SJSA1 (cell line): ENCODE results near the gene SSR2. TPM values are rescaled to one million over a fixed set of nuclear protein-coding genes. Genes with fewer than 3 reads are reported as not detected.

ENCODE experiments used
- DNase-seq, 2 experiments: peaks; one replicate each; pipeline ENCODE4 v3.0.0-alpha.2; 2015 to 2020; ENCODE audit warnings: low spot score in 2 of 2, low read depth in 1 of 2
- H3K27ac ChIP-seq: fragments of 250-450 bp; sonication (Bioruptor Pico); 2 replicates; pipeline ENCODE4 v1.5.1; 2020; ENCODE audit warnings: mild to moderate bottlenecking, moderate library complexity
- H3K27me3 ChIP-seq: fragments of 250-450 bp; sonication (Bioruptor Pico); replicated peaks from 2 replicates; pipeline ENCODE4 v1.5.1; 2020; ENCODE audit warnings: mild to moderate bottlenecking, moderate library complexity
- H3K36me3 ChIP-seq: fragments of 250-450 bp; sonication (Bioruptor Pico); 2 replicates; pipeline ENCODE4 v1.5.1; 2020; ENCODE audit warnings: mild to moderate bottlenecking
- H3K4me1 ChIP-seq: fragments of 250-450 bp; sonication (Bioruptor Pico); replicated peaks from 2 replicates; pipeline ENCODE4 v1.6.1; 2021; ENCODE audit warnings: mild to moderate bottlenecking
- H3K4me3 ChIP-seq: fragments of 250-450 bp; sonication (Bioruptor Pico); 2 replicates; pipeline ENCODE4 v1.5.1; 2020; ENCODE audit warnings: mild to moderate bottlenecking
- H3K9me3 ChIP-seq: fragments of 250-450 bp; sonication (Bioruptor Pico); replicated peaks from 2 replicates; pipeline ENCODE4 v1.5.1; 2020; ENCODE audit warnings: mild to moderate bottlenecking
- total RNA-seq: library from RNA; depleted of rRNA; stranded (reverse); fragments of >200 nt; shearing (Covaris generic); gene quantifications from 2 replicates; pipeline ENCODE4 v1.2.3, GENCODE V29; 2014; rRNA removed

SSR2 gene
- total RNA-seq, result 507 and 546 TPM in 2 replicates

GRCh38 chr1:156020293-156021092 lies at the start of gene SSR2:
Gene SSR2, minus strand, starts transcription at chr1:156020951. Its CDS starts 784 bp downstream, at chr1:156020167.
- H3K4me1 ChIP-seq, result peaks cover 6% of the 10 kb centered on the region
- H3K27me3 ChIP-seq, result no peaks in the 10 kb centered on the region
- H3K4me3 ChIP-seq, result peak within 1 kb of the TSS; percentile 51
- H3K9me3 ChIP-seq, result no peaks in the 10 kb centered on the region
- H3K27ac ChIP-seq, result peak within 1 kb of the TSS; percentile 54; the same call in 1 of the 2 replicates
- peaks cover 46% of the 10 kb centered on the region for H3K36me3 ChIP-seq
- DNase-seq, result peak; percentile 81 to 91

GRCh38 chr1:156070548-156070947 lies 49.8 kb upstream of the SSR2 start:
- Histone ChIP-seq H3K27ac (no peak overlapping the region), H3K4me3 (no peak overlapping the region), H3K4me1 (no peaks in the 10 kb centered on the region), H3K36me3 (no peaks in the 10 kb centered on the region), H3K27me3 (no peaks in the 10 kb centered on the region), H3K9me3 (no peaks in the 10 kb centered on the region)
- DNase-seq, result no peak

GRCh38 chr1:156069490-156070455 lies 49.0 kb upstream of the SSR2 start:
- Histone ChIP-seq H3K4me3 (no peak overlapping the region), H3K4me1 (no peaks in the 10 kb centered on the region), H3K9me3 (no peaks in the 10 kb centered on the region), H3K27me3 (no peaks in the 10 kb centered on the region), H3K36me3 (no peaks in the 10 kb centered on the region), H3K27ac (no peak overlapping the region)
- no peak for DNase-seq

GRCh38 chr1:156067262-156067661 lies 46.5 kb upstream of the SSR2 start:
- Histone ChIP-seq H3K4me3 (no peak overlapping the region), H3K36me3 (no peaks in the 10 kb centered on the region), H3K27me3 (no peaks in the 10 kb centered on the region), H3K27ac (no peak overlapping the region), H3K9me3 (no peaks in the 10 kb centered on the region), H3K4me1 (peaks cover 15% of the 10 kb centered on the region)
- DNase-seq, result no peak

GRCh38 chr1:156065871-156066270 lies 45.1 kb upstream of the SSR2 start:
- H3K4me3 ChIP-seq, result no peak overlapping the region
- no peak overlapping the region for H3K27ac ChIP-seq
- DNase-seq, result no peak
- no peaks in the 10 kb centered on the region for H3K9me3 ChIP-seq
- H3K4me1 ChIP-seq, result peaks cover 15% of the 10 kb centered on the region
- H3K36me3 ChIP-seq, result no peaks in the 10 kb centered on the region
- H3K27me3 ChIP-seq, result no peaks in the 10 kb centered on the region

GRCh38 chr1:156065212-156065611 lies 44.5 kb upstream of the SSR2 start:
- Histone ChIP-seq H3K27me3 (no peaks in the 10 kb centered on the region), H3K4me1 (peaks cover 15% of the 10 kb centered on the region), H3K36me3 (no peaks in the 10 kb centered on the region), H3K9me3 (no peaks in the 10 kb centered on the region), H3K4me3 (no peak overlapping the region), H3K27ac (no peak overlapping the region)
- no peak for DNase-seq

GRCh38 chr1:156064615-156065014 lies 43.9 kb upstream of the SSR2 start:
- H3K27me3 ChIP-seq, result no peaks in the 10 kb centered on the region
- H3K4me1 ChIP-seq, result peaks cover 15% of the 10 kb centered on the region
- no peaks in the 10 kb centered on the region for H3K36me3 ChIP-seq
- H3K9me3 ChIP-seq, result no peaks in the 10 kb centered on the region
- no peak overlapping the region for H3K27ac ChIP-seq
- H3K4me3 ChIP-seq, result no peak overlapping the region
- no peak for DNase-seq

- no peak overlapping the region for H3K27ac ChIP-seq
- H3K4me1 ChIP-seq, result peaks cover 15% of the 10 kb centered on the region
- peak; percentile 79 to 85 for DNase-seq
- no peaks in the 10 kb centered on the region for H3K36me3 ChIP-seq
- H3K4me3 ChIP-seq, result no peak overlapping the region
- H3K9me3 ChIP-seq, result no peaks in the 10 kb centered on the region
- no peaks in the 10 kb centered on the region for H3K27me3 ChIP-seq
These were observed 43.2 kb upstream of the SSR2 start for GRCh38 chr1:156063997-156064285.

GRCh38 chr1:156062189-156062588 lies 41.4 kb upstream of the SSR2 start:
- Histone ChIP-seq H3K4me1 (peaks cover 15% of the 10 kb centered on the region), H3K27ac (no peak overlapping the region), H3K36me3 (no peaks in the 10 kb centered on the region), H3K9me3 (no peaks in the 10 kb centered on the region), H3K4me3 (no peak overlapping the region), H3K27me3 (no peaks in the 10 kb centered on the region)
- no peak for DNase-seq

- Histone ChIP-seq H3K4me1 (peaks cover 15% of the 10 kb centered on the region), H3K4me3 (no peak within 1 kb of the TSS), H3K27me3 (no peaks in the 10 kb centered on the region), H3K27ac (no peak within 1 kb of the TSS), H3K9me3 (no peaks in the 10 kb centered on the region), H3K36me3 (no peaks in the 10 kb centered on the region)
- no peak for DNase-seq
These were observed 40.3 kb upstream of the SSR2 start, which contains the start of gene RAB25 for GRCh38 chr1:156060937-156061636. Gene RAB25, plus strand, starts transcription at chr1:156061160. Its CDS starts 241 bp downstream, at chr1:156061401.

GRCh38 chr1:156056326-156056849 lies 35.6 kb upstream of the SSR2 start:
- Histone ChIP-seq H3K36me3 (no peaks in the 10 kb centered on the region), H3K27ac (no peak overlapping the region), H3K9me3 (no peaks in the 10 kb centered on the region), H3K27me3 (no peaks in the 10 kb centered on the region), H3K4me1 (peaks cover 8% of the 10 kb centered on the region), H3K4me3 (no peak overlapping the region)
- no peak for DNase-seq

- H3K27ac ChIP-seq, result no peak overlapping the region
These were observed 34.7 kb upstream of the SSR2 start for GRCh38 chr1:156055281-156056048.

More at GRCh38 chr1:156055281-156056048, 34.7 kb upstream of the SSR2 start:
- Histone ChIP-seq H3K27me3 (no peaks in the 10 kb centered on the region), H3K9me3 (no peaks in the 10 kb centered on the region), H3K4me3 (peak overlapping the region; percentile 75), H3K36me3 (no peaks in the 10 kb centered on the region), H3K4me1 (peaks cover 8% of the 10 kb centered on the region)
- no peak for DNase-seq
